HL-60 (cell line): ENCODE measurements around the gene CCNC.

ENCODE experiments used
- DNase-seq, 2 experiments: peaks; one replicate each; pipeline ENCODE4 v3.0.0-alpha.2; 2010 to 2020; ENCODE audit warnings: low read depth in 1 of 2, low spot score in 1 of 2
- H3K27ac ChIP-seq: fragments of 250-450 bp; sonication (Bioruptor Pico); replicated peaks from 2 replicates; pipeline ENCODE4 v1.5.1; 2020; ENCODE audit warnings: mild to moderate bottlenecking, moderate library complexity
- H3K27me3 ChIP-seq: fragments of 250-450 bp; sonication (Bioruptor Pico); 2 replicates; pipeline ENCODE4 v1.5.1; 2021; ENCODE audit warnings: mild to moderate bottlenecking, moderate library complexity; ENCODE audit not compliant: insufficient read depth, poor library complexity, severe bottlenecking
- H3K4me3 ChIP-seq: replicated peaks from 2 replicates; pipeline ENCODE4 v1.5.1; 2011; ENCODE audit warnings: mild to moderate bottlenecking, control low read depth, low read length; ENCODE audit not compliant: insufficient read depth
- GABPA ChIP-seq: IDR thresholded peaks from 2 replicates; pipeline ENCODE4 v1.6.1; 2012; ENCODE audit warnings: low read depth
- POLR2AphosphoS5 ChIP-seq: IDR thresholded peaks from 2 replicates; pipeline ENCODE4 v1.6.1; 2012; ENCODE audit warnings: low read depth
- REST ChIP-seq: IDR thresholded peaks from 2 replicates; pipeline ENCODE4 v1.6.1; 2012; ENCODE audit warnings: low read depth; ENCODE audit not compliant: insufficient replicate concordance
- SPI1 ChIP-seq: IDR thresholded peaks from 2 replicates; pipeline ENCODE4 v1.6.1; 2012; ENCODE audit warnings: low read depth, mild to moderate bottlenecking, borderline replicate concordance
- TF ChIP-seq, protein P1 (sequence below): IDR thresholded peaks from one replicate; pipeline ENCODE4 v1.5.1; 2011; ENCODE audit warnings: low read length, control low read depth, inconsistent platforms; ENCODE audit not compliant: insufficient read depth

CCNC gene

GRCh38 chr6:99589290-99589672, 20.8 kb upstream of the CCNC start:
- Histone ChIP-seq H3K4me3 (peak overlapping the region; percentile 55), H3K27ac (no peak overlapping the region), H3K27me3 (peaks cover 17% of the 10 kb centered on the region)
- TF ChIP-seq SPI1, result no peak
- TF ChIP-seq POLR2AphosphoS5, result no peak
- TF ChIP-seq, protein P1, sequence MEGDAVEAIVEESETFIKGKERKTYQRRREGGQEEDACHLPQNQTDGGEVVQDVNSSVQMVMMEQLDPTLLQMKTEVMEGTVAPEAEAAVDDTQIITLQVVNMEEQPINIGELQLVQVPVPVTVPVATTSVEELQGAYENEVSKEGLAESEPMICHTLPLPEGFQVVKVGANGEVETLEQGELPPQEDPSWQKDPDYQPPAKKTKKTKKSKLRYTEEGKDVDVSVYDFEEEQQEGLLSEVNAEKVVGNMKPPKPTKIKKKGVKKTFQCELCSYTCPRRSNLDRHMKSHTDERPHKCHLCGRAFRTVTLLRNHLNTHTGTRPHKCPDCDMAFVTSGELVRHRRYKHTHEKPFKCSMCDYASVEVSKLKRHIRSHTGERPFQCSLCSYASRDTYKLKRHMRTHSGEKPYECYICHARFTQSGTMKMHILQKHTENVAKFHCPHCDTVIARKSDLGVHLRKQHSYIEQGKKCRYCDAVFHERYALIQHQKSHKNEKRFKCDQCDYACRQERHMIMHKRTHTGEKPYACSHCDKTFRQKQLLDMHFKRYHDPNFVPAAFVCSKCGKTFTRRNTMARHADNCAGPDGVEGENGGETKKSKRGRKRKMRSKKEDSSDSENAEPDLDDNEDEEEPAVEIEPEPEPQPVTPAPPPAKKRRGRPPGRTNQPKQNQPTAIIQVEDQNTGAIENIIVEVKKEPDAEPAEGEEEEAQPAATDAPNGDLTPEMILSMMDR, result no peak
- TF ChIP-seq GABPA, result no peak
- TF ChIP-seq REST, result no peak
- DNase-seq, result no peak

GRCh38 chr6:99588618-99589289, 20.3 kb upstream of the CCNC start:
- no peak overlapping the region for H3K27ac ChIP-seq
- no peak for TF ChIP-seq POLR2AphosphoS5
- TF ChIP-seq, protein P1, result peak; percentile 72
- peak; percentile 40; the same call in 1 of the 2 replicates for TF ChIP-seq SPI1
- H3K27me3 ChIP-seq, result peaks cover 17% of the 10 kb centered on the region
- peak overlapping the region; percentile 55 for H3K4me3 ChIP-seq
- peak; percentile 44 to 85 for DNase-seq

DNA sequence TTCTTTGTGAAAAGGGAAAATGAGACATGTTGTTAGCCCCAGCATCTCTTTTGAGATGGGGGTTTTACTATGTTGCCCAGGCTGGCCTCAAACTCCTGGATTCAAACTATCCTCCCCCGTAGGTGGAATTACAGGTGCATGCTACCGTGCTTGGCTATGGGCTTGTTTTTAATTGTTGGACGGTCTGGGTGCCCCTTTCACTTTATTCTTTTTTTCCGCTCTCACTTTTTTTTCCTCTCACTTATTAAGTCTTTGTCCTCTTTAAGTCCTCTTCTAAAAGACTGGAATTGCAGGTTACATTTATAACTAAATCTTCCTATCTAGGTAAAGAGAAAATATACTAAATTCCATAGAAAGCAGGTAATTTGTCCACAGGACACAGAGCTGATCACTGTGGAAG, 19.3 kb upstream of the CCNC start:
- Histone ChIP-seq H3K27ac (no peak overlapping the region), H3K27me3 (peaks cover 17% of the 10 kb centered on the region), H3K4me3 (no peak overlapping the region)
- DNase-seq, result no peak
- no peak for TF ChIP-seq SPI1
- TF ChIP-seq REST, result no peak
- TF ChIP-seq, protein P1, result no peak
- no peak for TF ChIP-seq POLR2AphosphoS5
- TF ChIP-seq GABPA, result no peak

- no peak for TF ChIP-seq GABPA
- TF ChIP-seq SPI1, result no peak
- TF ChIP-seq POLR2AphosphoS5, result no peak
- TF ChIP-seq REST, result no peak
- TF ChIP-seq, protein P1, result no peak
- no peak for DNase-seq
- Histone ChIP-seq H3K27me3 (no peaks in the 10 kb centered on the region), H3K27ac (no peak overlapping the region), H3K4me3 (no peak overlapping the region)
Measured at GRCh38 chr6:99579781-99580180, 11.3 kb upstream of the CCNC start.
